Stomach smooth muscle (tissue), 2 donors: ENCODE results near the gene ZSCAN25.

Experiments
- H3K27ac ChIP-seq: one replicate; pipeline ENCODE4 v1.7.0; 2013; ENCODE audit warnings: mild to moderate bottlenecking, low read length, inconsistent platforms
- H3K27me3 ChIP-seq, 2 donors: one replicate each; pipeline ENCODE4 v1.7.0; 2013; ENCODE audit warnings: low read length in 2 of 2; ENCODE audit not compliant: insufficient read depth in 2 of 2, control insufficient read depth in 1 of 2
- H3K36me3 ChIP-seq, 2 donors: one replicate each; pipeline ENCODE4 v1.7.0; 2013; ENCODE audit warnings: low read length in 2 of 2; ENCODE audit not compliant: control insufficient read depth in 2 of 2, insufficient read depth in 2 of 2
- H3K4me1 ChIP-seq: one replicate; pipeline ENCODE4 v1.7.0; 2013; ENCODE audit warnings: low read length; ENCODE audit not compliant: control insufficient read depth, insufficient read depth
- H3K4me3 ChIP-seq, 2 donors: one replicate each; pipeline ENCODE4 v1.7.0; 2013; ENCODE audit warnings: low read length in 2 of 2
- H3K9ac ChIP-seq, 2 donors: one replicate each; pipeline ENCODE4 v1.7.0; 2013; ENCODE audit warnings: low read length in 2 of 2, mild to moderate bottlenecking in 1 of 2
- H3K9me3 ChIP-seq, 2 donors: one replicate each; pipeline ENCODE4 v1.7.0; 2013; ENCODE audit warnings: low read length in 2 of 2; ENCODE audit not compliant: control insufficient read depth in 2 of 2
- donor health status: healthy.
- donor health status: Pancreatic carcinoma.

The ZSCAN25 gene

GRCh38 chr7:99669782-99670181, 53.0 kb downstream of the ZSCAN25 start:
- Histone ChIP-seq H3K4me1 (no peaks in the 10 kb centered on the region), H3K9ac (no peak overlapping the region), H3K36me3 (peaks cover 0 to 3% of the 10 kb centered on the region in 2 donors), H3K27ac (no peak overlapping the region), H3K4me3 (no peak overlapping the region), H3K27me3 (no peaks in the 10 kb centered on the region), H3K9me3 (no peaks in the 10 kb centered on the region)

GRCh38 chr7:99672573-99672972, 55.8 kb downstream of the ZSCAN25 start:
- Histone ChIP-seq H3K27ac (no peak overlapping the region), H3K9ac (no peak overlapping the region), H3K4me3 (no peak overlapping the region), H3K27me3 (no peaks in the 10 kb centered on the region), H3K4me1 (no peaks in the 10 kb centered on the region), H3K36me3 (no peaks in the 10 kb centered on the region), H3K9me3 (no peaks in the 10 kb centered on the region)

GRCh38 chr7:99674995-99675742, 58.4 kb downstream of the ZSCAN25 start:
- H3K9me3 ChIP-seq: peaks cover 0 to 2% of the 10 kb centered on the region in 2 donors
- H3K4me3 ChIP-seq: no peak overlapping the region
- H3K36me3 ChIP-seq: no peaks in the 10 kb centered on the region
- H3K9ac ChIP-seq: no peak overlapping the region
- H3K27me3 ChIP-seq: no peaks in the 10 kb centered on the region
- H3K4me1 ChIP-seq: no peaks in the 10 kb centered on the region
- no peak overlapping the region for H3K27ac ChIP-seq

- H3K27me3 ChIP-seq: no peaks in the 10 kb centered on the region
- no peak overlapping the region for H3K27ac ChIP-seq
- no peak overlapping the region for H3K9ac ChIP-seq
- no peaks in the 10 kb centered on the region for H3K36me3 ChIP-seq
- no peaks in the 10 kb centered on the region for H3K4me1 ChIP-seq
- H3K9me3 ChIP-seq: peaks cover 0 to 4% of the 10 kb centered on the region in 2 donors
- no peak overlapping the region for H3K4me3 ChIP-seq
Measured at GRCh38 chr7:99677013-99677647, 60.4 kb downstream of the ZSCAN25 start.

GRCh38 chr7:99677648-99678045, 60.9 kb downstream of the ZSCAN25 start:
- Histone ChIP-seq H3K4me3 (no peak overlapping the region), H3K9me3 (peaks cover 0 to 4% of the 10 kb centered on the region in 2 donors), H3K9ac (no peak overlapping the region), H3K27ac (no peak overlapping the region), H3K4me1 (no peaks in the 10 kb centered on the region), H3K36me3 (no peaks in the 10 kb centered on the region), H3K27me3 (no peaks in the 10 kb centered on the region)

- H3K36me3 ChIP-seq: no peaks in the 10 kb centered on the region
- H3K4me1 ChIP-seq: no peaks in the 10 kb centered on the region
- H3K27me3 ChIP-seq: no peaks in the 10 kb centered on the region
- H3K9ac ChIP-seq: no peak overlapping the region
- H3K4me3 ChIP-seq: peak overlapping the region in 1 of 2 donors; percentile 17
- peaks cover 0 to 4% of the 10 kb centered on the region in 2 donors for H3K9me3 ChIP-seq
- H3K27ac ChIP-seq: no peak overlapping the region
Measured at GRCh38 chr7:99679032-99679399, 62.3 kb downstream of the ZSCAN25 start.

- Histone ChIP-seq H3K9me3 (peaks cover 0 to 4% of the 10 kb centered on the region in 2 donors), H3K9ac (no peak within 1 kb of the TSS), H3K36me3 (no peaks in the 10 kb centered on the region), H3K4me3 (peak within 1 kb of the TSS in 1 of 2 donors; percentile 17), H3K27ac (no peak within 1 kb of the TSS), H3K4me1 (no peaks in the 10 kb centered on the region), H3K27me3 (no peaks in the 10 kb centered on the region)
Measured at GRCh38 chr7:99679400-99680191, 62.9 kb downstream of the ZSCAN25 start, which contains the start of gene CYP3A5. TSS of gene CYP3A5 (minus strand) at chr7:99679996. CDS start at chr7:99679896, 100 bp downstream.
